Suprapubic skin (tissue), 4 donors: ENCODE data around the gene SLCO3A1. TPM values are rescaled to one million over a fixed set of nuclear protein-coding genes. Genes with fewer than 3 reads are reported as not detected.

ENCODE experiments used
- DNase-seq, 2 donors: peaks; one replicate each; pipeline ENCODE4 v3.0.0-alpha.2; 2019; ENCODE audit warnings: low spot score in 2 of 2
- H3K27ac ChIP-seq: fragments of 200-600 bp; sonication (generic); one replicate; pipeline ENCODE4 v1.5.1; 2019
- H3K27me3 ChIP-seq: fragments of 200-600 bp; sonication (generic); one replicate; pipeline ENCODE4 v1.5.1; 2019
- H3K36me3 ChIP-seq: fragments of 200-600 bp; sonication (generic); one replicate; pipeline ENCODE4 v1.5.1; 2019
- H3K4me1 ChIP-seq: fragments of 200-600 bp; sonication (generic); one replicate; pipeline ENCODE4 v1.5.1; 2019
- H3K4me3 ChIP-seq: fragments of 200-600 bp; sonication (generic); one replicate; pipeline ENCODE4 v1.5.1; 2019; ENCODE audit warnings: mild to moderate bottlenecking
- H3K9me3 ChIP-seq: fragments of 200-600 bp; sonication (generic); one replicate; pipeline ENCODE4 v1.5.1; 2019
- EP300 ChIP-seq: sonication (generic); formaldehyde crosslinking; IDR thresholded peaks from one replicate; pipeline ENCODE4 v1.6.1; 2017; ENCODE audit warnings: antibody characterized with exemption
- POLR2A ChIP-seq, 2 donors: fragments of 450-650 bp; IDR thresholded peaks; one replicate each; pipeline ENCODE4 v1.6.1; 2017; ENCODE audit warnings: antibody characterized with exemption in 2 of 2, mild to moderate bottlenecking in 2 of 2, moderate library complexity in 2 of 2
- POLR2AphosphoS5 ChIP-seq, 3 donors: sonication (generic); formaldehyde crosslinking; IDR thresholded peaks; one replicate each; pipeline ENCODE4 v1.6.1; 2017; ENCODE audit warnings: antibody characterized with exemption in 3 of 3
- WGBS: methylation state at CpG from one replicate; pipeline ENCODE4 v1.1.5; 2018; 5-methylcytosine and 5-hydroxymethylcytosine counted together
- total RNA-seq, 4 donors: library from RNA; depleted of rRNA; stranded (reverse); fragments of >200 nt; gene quantifications; one replicate each; pipeline ENCODE4 v1.1.0, GENCODE V29; 2016
- TF ChIP-seq, protein P1 (sequence below), 2 donors: fragments of 200-600 bp in 1 of 2; fragments of 450-650 bp in 1 of 2; sonication (generic) in 1 of 2; IDR thresholded peaks; one replicate each; pipeline ENCODE4 v1.5.1; 2016 to 2019; ENCODE audit warnings: antibody characterized with exemption in 2 of 2, mild to moderate bottlenecking in 1 of 2, moderate library complexity in 1 of 2

SLCO3A1 gene
- total RNA-seq, 4 donors from 2014 or later = 29.0 to 131 (median 44.6) TPM

DNA sequence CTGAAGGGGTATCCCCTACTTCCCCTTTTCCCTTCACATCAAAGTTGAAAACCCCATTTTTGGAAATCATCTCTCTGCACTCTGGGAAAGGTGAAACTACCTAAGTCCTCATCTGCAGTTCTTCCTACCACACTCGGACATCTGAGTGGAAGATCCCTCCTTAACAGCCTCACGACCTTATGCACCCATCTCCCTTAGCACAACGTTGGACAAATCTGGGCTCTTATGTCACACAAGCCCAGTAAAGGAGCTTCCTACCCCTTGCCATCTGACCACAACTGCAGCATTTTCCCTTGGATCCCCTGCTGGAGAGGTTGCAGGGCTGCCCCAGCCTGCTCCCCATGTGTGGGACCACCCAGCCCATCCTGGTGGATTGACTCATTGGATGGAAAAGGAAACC, 288.1 kb downstream of the SLCO3A1 start:
- no peaks in the 10 kb centered on the region for H3K27me3 ChIP-seq
- H3K36me3 ChIP-seq = peaks cover under 1% of the 10 kb centered on the region
- H3K9me3 ChIP-seq = no peaks in the 10 kb centered on the region
- H3K4me1 ChIP-seq = no peaks in the 10 kb centered on the region
- no peak overlapping the region for H3K27ac ChIP-seq
- 80% methylated on average over 3 of the region's 3 CpGs for WGBS
- no peak overlapping the region for H3K4me3 ChIP-seq
- DNase-seq = no peak
- TF ChIP-seq EP300 (no peak), POLR2AphosphoS5 (IDR thresholded peaks at IDR 0.05) (no peak)

DNA sequence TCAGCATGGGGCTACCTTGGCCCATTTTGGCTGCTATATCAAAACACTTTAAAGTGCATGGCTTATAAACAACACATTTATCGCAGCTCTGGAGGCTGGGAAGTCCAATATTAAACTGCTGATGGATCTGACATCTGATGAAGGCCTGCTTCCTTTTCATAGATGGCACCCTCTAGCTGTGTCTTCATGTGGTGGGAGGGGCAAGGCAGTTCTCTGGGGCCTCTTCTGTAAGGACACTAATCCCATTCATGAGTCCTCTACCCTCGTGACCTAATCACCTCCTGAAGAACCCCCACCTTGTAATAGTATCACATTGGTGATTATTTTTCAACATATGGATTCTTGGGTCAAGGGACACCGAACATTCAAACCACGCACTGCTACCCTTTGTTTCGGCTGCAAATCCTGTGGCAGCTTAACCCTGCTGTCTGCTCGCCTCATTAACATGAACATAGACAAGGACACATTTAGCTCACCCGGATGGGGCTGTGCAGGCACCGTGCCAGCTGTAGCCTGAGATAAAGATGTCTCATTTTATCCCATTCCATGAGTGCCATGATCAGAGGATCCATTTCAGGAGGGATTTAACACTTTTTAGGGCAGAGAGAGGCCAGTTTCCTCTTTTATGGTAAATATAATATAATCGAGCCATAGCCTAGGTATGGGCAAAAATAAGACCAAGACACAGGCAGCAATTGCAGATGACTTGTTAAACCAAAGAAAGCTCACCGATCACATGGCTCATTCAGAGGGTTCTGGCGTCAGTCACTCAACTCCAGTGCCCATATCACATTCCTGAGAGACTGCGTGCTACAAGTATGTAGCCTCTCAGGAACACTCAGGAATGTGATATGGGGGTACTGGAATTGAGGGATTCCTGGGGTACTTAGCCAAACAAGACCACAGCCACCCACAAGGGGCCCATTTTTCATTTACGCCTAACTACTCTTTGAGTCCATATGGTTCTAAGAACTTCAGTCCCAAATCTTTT, 289.0 kb downstream of the SLCO3A1 start:
- no peak overlapping the region for H3K4me3 ChIP-seq
- H3K4me1 ChIP-seq = no peaks in the 10 kb centered on the region
- H3K36me3 ChIP-seq = peaks cover 10% of the 10 kb centered on the region
- no peaks in the 10 kb centered on the region for H3K9me3 ChIP-seq
- H3K27me3 ChIP-seq = no peaks in the 10 kb centered on the region
- H3K27ac ChIP-seq = no peak overlapping the region
- TF ChIP-seq EP300 (no peak), POLR2AphosphoS5 (IDR thresholded peaks at IDR 0.05) (no peak), POLR2A (IDR thresholded peaks at IDR 0.05) (no peak)
- TF ChIP-seq, protein P1, sequence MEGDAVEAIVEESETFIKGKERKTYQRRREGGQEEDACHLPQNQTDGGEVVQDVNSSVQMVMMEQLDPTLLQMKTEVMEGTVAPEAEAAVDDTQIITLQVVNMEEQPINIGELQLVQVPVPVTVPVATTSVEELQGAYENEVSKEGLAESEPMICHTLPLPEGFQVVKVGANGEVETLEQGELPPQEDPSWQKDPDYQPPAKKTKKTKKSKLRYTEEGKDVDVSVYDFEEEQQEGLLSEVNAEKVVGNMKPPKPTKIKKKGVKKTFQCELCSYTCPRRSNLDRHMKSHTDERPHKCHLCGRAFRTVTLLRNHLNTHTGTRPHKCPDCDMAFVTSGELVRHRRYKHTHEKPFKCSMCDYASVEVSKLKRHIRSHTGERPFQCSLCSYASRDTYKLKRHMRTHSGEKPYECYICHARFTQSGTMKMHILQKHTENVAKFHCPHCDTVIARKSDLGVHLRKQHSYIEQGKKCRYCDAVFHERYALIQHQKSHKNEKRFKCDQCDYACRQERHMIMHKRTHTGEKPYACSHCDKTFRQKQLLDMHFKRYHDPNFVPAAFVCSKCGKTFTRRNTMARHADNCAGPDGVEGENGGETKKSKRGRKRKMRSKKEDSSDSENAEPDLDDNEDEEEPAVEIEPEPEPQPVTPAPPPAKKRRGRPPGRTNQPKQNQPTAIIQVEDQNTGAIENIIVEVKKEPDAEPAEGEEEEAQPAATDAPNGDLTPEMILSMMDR (IDR thresholded peaks at IDR 0.05) = no peak
- 89% methylated on average over 13 of the region's 13 CpGs for WGBS
- DNase-seq = no peak

DNA sequence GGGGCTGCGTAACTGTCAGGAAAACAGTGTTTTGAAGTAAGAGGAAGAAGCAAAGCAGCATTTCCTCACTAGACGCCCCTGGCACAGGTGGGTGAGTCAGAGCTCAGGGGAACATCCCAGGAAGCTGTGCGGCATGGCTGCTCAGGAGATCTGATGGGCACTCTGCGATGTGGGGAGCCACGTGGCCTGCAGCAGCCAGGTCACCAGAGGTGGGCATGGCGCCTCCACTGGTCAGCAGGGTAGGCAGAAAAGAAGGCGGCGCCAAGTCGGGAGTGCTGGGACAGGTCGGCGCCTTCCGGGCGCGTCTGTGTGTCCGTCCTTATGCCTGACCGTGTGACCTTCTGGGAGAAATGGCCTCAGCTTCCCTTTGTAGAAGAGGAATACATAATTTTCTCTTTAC, 290.3 kb downstream of the SLCO3A1 start:
- Histone ChIP-seq H3K27ac (no peak overlapping the region), H3K9me3 (no peaks in the 10 kb centered on the region), H3K4me3 (no peak overlapping the region), H3K4me1 (no peaks in the 10 kb centered on the region), H3K27me3 (no peaks in the 10 kb centered on the region), H3K36me3 (peaks cover 15% of the 10 kb centered on the region)
- DNase-seq = no peak
- 97% methylated on average over 16 of the region's 16 CpGs for WGBS
- TF ChIP-seq, protein P1 (IDR thresholded peaks at IDR 0.05) = no peak
- TF ChIP-seq EP300 (no peak), POLR2A (IDR thresholded peaks at IDR 0.05) (no peak), POLR2AphosphoS5 (IDR thresholded peaks at IDR 0.05) (no peak)

DNA sequence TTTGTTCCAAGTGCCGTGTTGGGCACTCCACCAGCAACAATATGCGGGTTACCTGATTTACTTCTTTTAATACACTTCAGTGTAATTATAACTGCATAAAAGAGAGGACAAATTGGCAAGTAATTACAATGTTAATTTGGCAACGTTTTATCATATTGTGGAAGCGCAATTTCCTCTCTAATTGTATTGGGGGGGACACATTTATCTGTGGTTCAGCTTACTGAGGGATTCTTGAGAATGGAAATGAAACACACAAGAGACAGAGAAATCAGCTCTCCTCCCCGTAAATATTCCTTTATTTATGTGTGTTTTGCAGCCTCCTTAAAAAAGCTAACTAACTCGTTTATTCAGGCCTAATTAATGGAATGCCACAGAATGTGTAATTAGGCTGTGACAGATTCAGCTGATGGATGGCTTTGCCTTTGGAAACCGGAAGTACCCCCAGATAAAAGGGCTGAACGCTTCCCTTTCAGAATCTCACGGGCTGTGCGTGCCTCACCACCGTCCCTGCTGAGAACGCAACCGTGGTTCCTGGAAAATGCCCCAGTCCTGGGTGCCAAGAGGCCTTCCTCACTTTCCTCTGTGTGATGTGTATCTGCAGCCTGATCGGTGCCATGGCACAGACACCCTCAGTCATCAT, 293.1 kb downstream of the SLCO3A1 start:
- H3K9me3 ChIP-seq = no peaks in the 10 kb centered on the region
- no peak for DNase-seq
- no peaks in the 10 kb centered on the region for H3K27me3 ChIP-seq
- WGBS = 80% methylated on average over 14 of the region's 14 CpGs
- H3K4me1 ChIP-seq = peaks cover 5% of the 10 kb centered on the region
- H3K36me3 ChIP-seq = peaks cover 26% of the 10 kb centered on the region
- no peak overlapping the region for H3K27ac ChIP-seq
- H3K4me3 ChIP-seq = no peak overlapping the region
- TF ChIP-seq POLR2A (IDR thresholded peaks at IDR 0.05) (no peak), POLR2AphosphoS5 (IDR thresholded peaks at IDR 0.05) (no peak), EP300 (no peak)
- TF ChIP-seq, protein P1 (IDR thresholded peaks at IDR 0.05) = no peak

DNA sequence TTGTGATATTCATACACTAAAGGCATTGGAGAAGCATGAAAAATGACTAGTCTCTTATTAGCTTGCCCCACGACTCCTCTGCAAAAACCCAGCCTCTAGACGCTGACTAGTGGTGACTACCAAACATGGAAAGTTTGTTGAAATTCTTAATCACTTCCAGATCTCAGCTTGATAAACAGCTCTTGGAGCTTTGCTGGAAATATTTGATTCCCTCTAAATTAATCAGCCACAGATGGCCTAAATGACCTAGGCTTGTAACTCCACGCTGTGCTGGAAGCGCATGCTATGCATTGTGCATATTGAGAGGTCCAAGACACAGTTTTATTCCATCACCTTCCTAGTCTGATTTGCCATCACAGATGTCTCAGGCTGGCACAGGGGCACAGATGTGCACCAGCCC, 295.5 kb downstream of the SLCO3A1 start:
- Histone ChIP-seq H3K27ac (no peak overlapping the region), H3K9me3 (no peaks in the 10 kb centered on the region), H3K4me3 (no peak overlapping the region), H3K4me1 (peaks cover 5% of the 10 kb centered on the region), H3K27me3 (no peaks in the 10 kb centered on the region), H3K36me3 (peaks cover 31% of the 10 kb centered on the region)
- TF ChIP-seq EP300 (no peak), POLR2A (IDR thresholded peaks at IDR 0.05) (no peak), POLR2AphosphoS5 (IDR thresholded peaks at IDR 0.05) (no peak)
- TF ChIP-seq, protein P1 (IDR thresholded peaks at IDR 0.05) = no peak
- WGBS = 66% methylated on average over 4 of the region's 4 CpGs
- DNase-seq = no peak
